Measurements from ENCODE around the gene DIS3L2.
"Not testable (repeated sequence)": the region's sequence is repeated elsewhere in the genome, so short reads cannot be mapped to it uniquely, and the experiment has no call there.

Gene DIS3L2

GRCh38 chr2:232333361-232334135 lies 372.0 kb downstream of the DIS3L2 start:
- DNase-seq (ENCODE audit: low read depth) = peak; percentile 33

- not testable (repeated sequence) for DNase-seq (ENCODE audit: low read depth)
These were observed 372.8 kb downstream of the DIS3L2 start for GRCh38 chr2:232334136-232334884.

GRCh38 chr2:232334885-232335205 lies 373.3 kb downstream of the DIS3L2 start:
- not testable (repeated sequence) for DNase-seq (ENCODE audit: low read depth)

DNA sequence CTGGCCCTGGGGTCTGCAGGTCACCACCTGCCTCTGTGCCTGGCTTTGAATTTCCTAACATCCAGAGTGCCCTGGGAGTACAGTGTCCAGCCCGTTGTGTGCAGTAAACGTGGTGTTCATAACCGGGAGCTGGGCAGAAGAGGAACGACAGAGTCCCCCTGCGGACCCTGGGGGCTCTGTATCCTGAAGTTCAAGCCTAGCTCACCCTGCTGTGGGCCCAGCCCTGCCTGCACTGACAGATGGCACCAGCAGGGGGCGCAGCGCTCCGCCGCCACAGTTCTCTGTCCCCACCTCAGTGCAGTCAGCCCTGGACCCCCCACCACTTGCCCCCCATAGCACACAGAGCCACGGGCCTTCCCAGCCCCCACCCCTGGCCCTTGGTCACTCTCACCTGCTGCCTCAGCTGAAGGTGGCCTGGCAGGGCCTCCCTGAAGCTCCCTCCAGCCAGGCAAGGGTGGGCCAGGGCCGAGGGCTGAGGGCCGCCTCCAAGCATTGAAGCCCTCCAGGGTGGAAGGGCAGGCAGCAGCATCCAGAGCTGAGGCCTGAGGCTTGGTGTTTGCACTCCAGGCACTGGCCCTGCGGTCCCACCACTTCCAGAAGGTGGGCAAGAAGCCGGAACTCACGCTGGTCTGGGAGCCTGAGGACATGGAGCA lies 373.8 kb downstream of the DIS3L2 start:
- DNase-seq (ENCODE audit: low read depth) = not testable (repeated sequence)

GRCh38 chr2:232335859-232336215 lies 374.3 kb downstream of the DIS3L2 start:
- DNase-seq (ENCODE audit: low read depth) = no peak

DNA sequence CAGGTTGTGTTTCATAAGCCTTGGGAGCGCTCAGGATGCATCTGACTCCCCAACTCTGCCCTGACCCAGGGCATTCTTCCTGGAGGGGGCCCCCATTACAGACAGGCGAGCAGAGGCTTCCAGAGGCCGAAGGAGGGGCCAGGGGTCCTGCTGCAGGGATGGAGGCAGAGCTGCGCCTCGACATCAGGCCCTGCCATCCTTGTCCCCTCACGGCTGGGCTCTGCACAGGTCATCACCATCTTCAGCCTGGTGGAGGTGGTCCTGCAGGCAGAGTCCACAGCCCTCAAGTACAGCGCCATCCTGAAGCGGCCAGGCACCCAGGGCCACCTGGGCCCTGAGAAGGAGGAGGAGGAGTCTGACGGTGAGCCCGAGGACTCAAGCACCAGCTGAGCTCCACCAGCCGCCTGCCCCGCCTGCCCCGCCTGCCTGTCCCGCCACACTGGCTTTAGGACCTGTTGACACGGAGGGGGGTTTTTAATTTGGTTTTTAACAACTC lies 374.8 kb downstream of the DIS3L2 start:
- DNase-seq (ENCODE audit: low read depth) = no peak

DNA sequence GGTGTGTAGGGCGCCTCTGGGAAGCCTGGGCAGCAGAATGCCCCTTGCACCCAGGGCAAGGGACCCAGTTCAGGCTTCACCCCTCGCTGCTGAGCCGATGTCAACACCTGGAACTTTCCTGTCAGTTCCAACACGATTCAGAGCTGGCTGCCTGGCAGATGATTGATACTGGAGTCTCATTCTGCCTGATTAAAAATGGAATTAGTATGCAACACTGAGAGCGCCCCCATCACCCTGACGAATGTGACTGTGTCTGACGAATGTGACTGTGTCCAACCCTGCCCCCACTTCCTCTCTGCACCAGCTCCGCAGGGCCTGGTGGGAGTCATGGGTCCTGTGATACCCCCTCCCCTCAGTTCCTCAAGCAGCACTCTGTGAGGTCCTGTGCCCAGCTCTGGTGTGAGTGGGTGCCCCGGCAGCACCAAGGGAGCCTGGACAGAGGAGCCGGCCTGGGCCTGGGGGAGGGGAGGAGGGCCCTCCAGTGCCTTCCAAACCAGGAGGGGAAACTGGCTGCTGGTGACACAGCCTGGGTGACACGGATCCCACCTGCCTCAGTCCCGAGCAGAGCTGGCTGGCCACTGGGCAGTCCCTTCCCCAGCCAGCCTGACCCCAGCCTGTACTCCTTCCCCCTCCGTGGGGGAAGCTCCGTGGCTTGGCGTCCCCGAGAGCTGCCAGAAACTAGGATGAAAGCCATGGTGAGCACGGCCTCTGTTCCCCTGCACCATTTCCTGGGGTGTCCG lies 375.6 kb downstream of the DIS3L2 start:
- DNase-seq (ENCODE audit: low read depth) = no peak

DNA sequence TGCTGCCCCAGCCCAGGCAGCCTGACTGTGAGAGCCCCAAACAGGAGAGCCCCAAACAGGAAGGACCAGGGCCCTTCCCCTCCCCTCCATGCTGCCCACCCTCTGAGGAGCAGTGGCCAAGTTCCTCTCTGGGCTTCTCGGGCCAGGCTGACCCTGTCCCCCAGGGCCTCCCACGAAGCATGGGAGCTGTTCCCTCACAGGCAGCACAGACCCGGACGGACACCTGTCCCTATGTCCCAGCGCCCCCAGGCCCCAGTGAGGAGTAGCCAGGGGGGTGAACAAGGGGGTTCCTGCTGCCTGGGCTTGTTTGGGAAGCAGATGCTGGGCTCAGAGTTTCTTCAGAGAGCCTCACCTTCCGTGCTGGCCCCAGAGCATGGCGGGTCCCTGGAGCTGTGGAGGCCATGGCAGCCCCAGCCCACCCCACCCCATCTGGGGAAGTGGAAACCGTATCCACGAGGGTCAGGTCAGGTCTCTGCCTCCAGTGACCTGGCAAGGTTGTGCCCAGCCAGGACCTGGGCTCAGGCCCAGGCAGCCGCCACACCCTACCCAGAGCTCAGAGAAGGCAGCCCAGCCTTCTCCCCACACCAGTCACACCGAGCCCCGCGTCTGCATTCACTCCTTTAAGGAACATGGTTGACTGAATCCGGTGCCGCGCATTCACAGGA lies 376.7 kb downstream of the DIS3L2 start:
- DNase-seq (ENCODE audit: low read depth) = not testable (repeated sequence)

- DNase-seq (ENCODE audit: low read depth) = no peak
These were observed 377.2 kb downstream of the DIS3L2 start for GRCh38 chr2:232338759-232339106.

DNA sequence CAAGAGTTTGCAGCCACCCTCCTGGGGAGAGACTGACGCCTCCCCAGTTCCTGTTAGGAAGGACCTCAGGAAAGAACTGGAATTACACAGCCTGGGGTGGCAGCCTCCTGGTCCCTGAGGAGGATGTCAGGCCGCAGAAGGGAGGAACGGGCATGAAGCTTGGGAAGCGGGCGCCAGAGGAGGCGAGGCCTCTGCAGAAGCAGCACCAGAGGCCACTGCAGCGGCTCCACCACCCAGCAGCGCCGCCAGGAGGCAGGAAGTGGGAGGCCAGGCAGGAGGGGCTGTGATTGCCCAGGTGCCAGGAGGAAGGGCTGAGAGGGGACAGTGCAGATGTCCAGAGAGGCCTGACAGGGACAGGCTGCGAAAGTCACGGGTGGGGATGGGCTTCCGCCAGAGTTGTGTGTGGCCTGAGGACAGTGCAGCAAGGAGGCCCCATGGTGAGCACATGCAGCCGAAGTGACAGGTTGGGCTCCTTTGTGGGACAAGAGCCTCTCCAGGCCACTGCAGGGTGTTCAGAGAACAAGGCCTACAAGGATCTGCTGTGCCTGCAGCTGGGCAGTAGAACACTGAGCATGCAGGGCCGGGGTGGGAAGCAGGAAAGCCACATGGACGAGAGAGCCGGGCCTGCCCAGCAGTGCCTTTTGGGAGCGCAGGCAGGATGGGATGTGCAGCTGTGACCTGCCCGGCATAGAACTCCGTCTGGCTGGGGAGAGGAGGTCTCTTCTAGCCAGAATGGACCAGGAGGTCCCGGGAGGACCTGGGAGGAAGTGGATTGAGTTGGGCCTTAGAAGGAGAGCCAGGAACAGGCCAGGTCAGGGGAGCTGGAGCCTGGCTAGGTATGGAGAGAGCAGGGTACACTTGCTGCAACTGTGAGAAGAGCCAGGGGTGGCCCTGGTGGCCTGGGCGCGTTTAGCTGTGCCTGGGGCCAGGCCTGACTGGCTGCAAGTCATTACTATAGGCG lies 377.9 kb downstream of the DIS3L2 start:
- DNase-seq (ENCODE audit: low read depth) = no peak

DNA sequence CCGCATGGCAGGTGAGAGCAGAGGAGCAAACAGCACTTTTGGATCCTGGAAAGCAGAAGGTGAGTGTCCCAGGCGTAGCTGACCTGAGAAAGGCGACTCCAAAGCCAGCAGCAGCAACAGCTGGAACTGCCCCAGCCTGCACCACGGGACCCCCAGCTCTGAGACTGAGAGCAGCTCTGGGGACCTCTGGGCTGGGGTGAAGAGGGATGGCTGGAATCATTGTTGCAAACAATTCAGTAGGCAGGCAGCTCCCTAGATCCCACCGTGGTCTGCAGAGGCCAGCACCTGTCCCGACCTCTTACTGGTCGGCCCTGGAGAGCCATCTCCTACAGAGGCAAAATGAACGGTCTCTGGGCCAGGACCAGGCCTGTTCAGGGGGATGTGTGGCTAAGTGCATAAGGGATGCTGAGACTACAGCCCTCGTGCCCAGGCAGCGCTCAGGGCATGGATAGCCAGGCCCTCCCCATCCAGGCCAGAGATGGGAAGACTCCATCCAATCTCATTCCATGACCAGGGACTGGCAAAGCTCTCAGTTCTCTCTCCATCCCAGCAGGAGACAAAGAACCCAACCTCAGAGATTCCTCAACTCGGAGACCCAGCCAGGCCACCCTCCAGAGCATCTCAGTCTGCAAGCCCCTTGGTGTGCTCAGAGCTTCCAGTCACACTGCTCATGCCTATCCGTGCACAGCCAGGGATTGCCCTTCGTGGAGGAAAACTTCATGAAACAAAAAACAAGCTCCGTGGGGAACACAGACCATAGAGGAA lies 378.8 kb downstream of the DIS3L2 start:
- DNase-seq (ENCODE audit: low read depth) = no peak

DNA sequence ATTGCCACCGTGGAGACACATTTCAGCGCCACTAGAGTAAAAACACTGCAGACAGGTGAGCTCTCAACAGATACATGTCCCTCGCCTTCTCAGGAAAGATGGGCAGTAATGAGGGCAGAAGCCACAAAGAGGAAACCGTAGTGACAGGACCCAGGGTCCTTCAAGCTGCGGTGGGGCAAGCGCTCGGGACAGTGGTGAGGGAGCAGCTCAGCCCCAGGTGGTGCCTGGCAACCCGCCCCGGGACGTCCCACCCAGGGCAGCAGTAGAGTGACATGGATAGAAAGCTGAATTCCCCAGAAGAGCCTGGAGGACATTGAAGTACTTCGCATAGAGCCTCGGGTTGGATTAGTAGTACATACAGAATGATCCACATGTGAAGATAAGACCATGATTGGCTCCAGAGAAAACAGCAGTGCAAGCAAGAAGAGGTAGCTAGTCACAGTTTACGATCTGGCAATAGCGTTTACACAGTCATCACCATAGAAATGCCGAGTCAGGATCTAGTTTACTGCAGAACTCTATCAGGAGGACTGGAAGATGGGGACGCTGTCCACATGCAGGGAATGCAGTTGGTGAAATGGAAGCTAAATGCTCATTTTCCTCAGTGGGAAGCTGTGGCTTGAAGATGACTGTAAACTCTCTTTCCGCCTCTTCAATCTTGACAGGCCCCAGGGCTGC lies 379.7 kb downstream of the DIS3L2 start:
- DNase-seq (ENCODE audit: low read depth) = no peak

GRCh38 chr2:232341739-232342126 lies 380.2 kb downstream of the DIS3L2 start:
- DNase-seq (ENCODE audit: low read depth) = no peak

GRCh38 chr2:232342635-232343565 lies 381.4 kb downstream of the DIS3L2 start:
- no peak for DNase-seq (ENCODE audit: low read depth)

- DNase-seq (ENCODE audit: low read depth) = peak; percentile 19
These were observed 382.3 kb downstream of the DIS3L2 start for GRCh38 chr2:232343821-232344220.

GRCh38 chr2:232345251-232345650 lies 383.7 kb downstream of the DIS3L2 start:
- no peak for DNase-seq (ENCODE audit: low read depth)

DNA sequence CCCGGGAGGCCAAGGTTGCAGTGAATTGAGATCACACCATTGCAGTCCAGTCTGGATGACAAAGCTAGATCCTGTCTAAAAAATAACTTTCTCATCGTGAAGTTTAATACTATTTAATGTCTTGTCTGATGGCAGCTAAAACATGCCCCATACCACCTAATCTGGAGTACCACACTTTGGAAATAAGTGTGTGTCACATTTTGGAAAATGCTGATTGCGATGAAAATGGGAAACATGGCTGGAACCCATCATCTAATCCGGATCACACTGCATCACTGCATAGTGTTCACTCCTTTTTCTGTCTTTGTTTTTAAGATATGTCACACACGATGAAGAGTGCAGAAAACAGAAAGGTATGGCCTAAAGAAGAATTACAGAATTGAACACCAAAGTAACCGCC lies 385.9 kb downstream of the DIS3L2 start:
- no peak for DNase-seq (ENCODE audit: low read depth)

- no peak for DNase-seq (ENCODE audit: low read depth)
These were observed 387.4 kb downstream of the DIS3L2 start for GRCh38 chr2:232348936-232349335.
